RWPE1 (cell line): Measurements from ENCODE around the gene GRK3.

ENCODE experiments used
- CTCF ChIA-PET: fragments of 350-600 bp; sonication (Branson Sonifier 250); formaldehyde crosslinking; extraction: SDS; loops from one replicate; lab custom pipeline; 2021; lab: Yijun Ruan, JAX
- POLR2A ChIA-PET: fragments of 400-600 bp; formaldehyde crosslinking; extraction: SDS; loops from one replicate; lab custom pipeline; 2020; ENCODE audit warnings: antibody characterized with exemption; ENCODE audit not compliant: low non-redundant PET; lab: Yijun Ruan, JAX
- DNase-seq: peaks from one replicate; pipeline ENCODE4 v3.0.0; 2012; ENCODE audit warnings: low spot score
- H3K27ac ChIP-seq: fragments of 450-650 bp; 2 replicates; pipeline ENCODE4 v1.5.1; 2017
- TF ChIP-seq, protein P1 (sequence below): fragments of 450-650 bp; conservative IDR thresholded peaks from 2 replicates; pipeline ENCODE4 v1.5.1; 2017; ENCODE audit warnings: low read depth, mild to moderate bottlenecking

GRK3 gene

DNA sequence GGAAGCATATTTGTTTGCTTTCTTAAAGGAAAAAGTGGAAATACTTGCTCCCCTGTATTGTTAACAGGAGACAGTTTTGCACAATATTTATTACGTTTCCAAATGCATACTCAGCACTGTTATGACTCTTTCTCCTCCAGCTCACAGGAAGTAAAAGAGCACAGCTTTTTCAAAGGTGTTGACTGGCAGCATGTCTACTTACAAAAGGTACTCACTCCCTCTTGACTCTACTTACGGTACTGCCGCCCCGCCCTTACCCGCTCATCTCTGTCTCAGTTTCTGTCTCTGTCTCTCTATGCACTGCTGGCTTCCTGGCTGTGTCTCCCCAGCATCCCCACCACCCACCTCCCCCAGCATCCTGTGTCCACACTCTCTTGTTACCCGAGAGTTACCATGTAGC, 145.3 kb downstream of the GRK3 start:
- POLR2A ChIA-PET = no interaction called here

DNA sequence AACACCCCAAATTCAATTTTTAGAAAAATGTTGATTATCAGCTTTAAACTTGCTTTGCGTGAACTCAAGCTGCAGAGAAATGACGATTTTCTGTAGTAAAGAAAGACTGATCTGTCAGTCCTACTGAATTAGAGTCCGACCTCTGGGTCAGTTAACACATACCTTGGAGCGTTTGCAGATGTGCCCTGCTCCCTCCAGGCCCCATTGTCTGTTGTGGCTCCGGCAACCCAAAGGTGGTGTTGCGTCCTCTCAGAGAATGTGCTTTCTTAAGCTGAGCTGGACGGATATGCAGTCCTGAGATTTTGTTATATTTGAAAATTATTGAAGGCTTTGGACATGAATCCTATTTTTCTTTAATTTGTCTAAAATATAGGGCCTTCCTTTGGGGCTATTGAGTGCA, 146.0 kb downstream of the GRK3 start:
- TF ChIP-seq, protein P1, sequence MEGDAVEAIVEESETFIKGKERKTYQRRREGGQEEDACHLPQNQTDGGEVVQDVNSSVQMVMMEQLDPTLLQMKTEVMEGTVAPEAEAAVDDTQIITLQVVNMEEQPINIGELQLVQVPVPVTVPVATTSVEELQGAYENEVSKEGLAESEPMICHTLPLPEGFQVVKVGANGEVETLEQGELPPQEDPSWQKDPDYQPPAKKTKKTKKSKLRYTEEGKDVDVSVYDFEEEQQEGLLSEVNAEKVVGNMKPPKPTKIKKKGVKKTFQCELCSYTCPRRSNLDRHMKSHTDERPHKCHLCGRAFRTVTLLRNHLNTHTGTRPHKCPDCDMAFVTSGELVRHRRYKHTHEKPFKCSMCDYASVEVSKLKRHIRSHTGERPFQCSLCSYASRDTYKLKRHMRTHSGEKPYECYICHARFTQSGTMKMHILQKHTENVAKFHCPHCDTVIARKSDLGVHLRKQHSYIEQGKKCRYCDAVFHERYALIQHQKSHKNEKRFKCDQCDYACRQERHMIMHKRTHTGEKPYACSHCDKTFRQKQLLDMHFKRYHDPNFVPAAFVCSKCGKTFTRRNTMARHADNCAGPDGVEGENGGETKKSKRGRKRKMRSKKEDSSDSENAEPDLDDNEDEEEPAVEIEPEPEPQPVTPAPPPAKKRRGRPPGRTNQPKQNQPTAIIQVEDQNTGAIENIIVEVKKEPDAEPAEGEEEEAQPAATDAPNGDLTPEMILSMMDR = no peak
- ChIA-PET POLR2A (no interaction called here), CTCF (no interaction called here)
- no peak for DNase-seq
- H3K27ac ChIP-seq = no peak overlapping the region

More for the DNA sequence above, 145.3 kb downstream of the GRK3 start:
- no peak overlapping the region for H3K27ac ChIP-seq
- DNase-seq = no peak
- TF ChIP-seq, protein P1 = no peak
- CTCF ChIA-PET = no interaction called here

DNA sequence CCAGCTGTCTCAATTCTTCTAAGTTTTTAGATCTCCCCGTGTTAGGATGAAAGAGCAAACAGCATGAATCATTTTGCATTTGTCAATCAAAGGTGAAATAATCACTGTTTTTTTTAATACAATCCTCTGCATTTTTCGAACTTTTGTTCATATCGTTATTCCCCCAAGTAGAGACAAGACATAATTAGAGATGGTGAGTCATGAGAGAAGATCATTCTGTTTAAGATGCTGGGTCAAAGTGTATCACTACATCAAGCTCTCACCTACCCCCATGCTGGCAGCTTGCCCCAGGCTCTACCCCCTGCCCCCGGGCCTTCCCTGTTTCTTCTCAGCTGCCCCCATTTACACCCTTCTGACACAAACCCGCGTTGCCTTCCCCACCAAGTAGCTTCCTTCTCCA, 147.0 kb downstream of the GRK3 start:
- CTCF ChIA-PET = interaction anchor here (0.7 to 0.8 kb wide), 2 partner anchors 9 to 11 kb away, joined by 3 to 4 read pairs; no protein-coding TSS in a partner anchor
- POLR2A ChIA-PET = no interaction called here
- DNase-seq = no peak
- H3K27ac ChIP-seq = no peak overlapping the region
- TF ChIP-seq, protein P1 = no peak

DNA sequence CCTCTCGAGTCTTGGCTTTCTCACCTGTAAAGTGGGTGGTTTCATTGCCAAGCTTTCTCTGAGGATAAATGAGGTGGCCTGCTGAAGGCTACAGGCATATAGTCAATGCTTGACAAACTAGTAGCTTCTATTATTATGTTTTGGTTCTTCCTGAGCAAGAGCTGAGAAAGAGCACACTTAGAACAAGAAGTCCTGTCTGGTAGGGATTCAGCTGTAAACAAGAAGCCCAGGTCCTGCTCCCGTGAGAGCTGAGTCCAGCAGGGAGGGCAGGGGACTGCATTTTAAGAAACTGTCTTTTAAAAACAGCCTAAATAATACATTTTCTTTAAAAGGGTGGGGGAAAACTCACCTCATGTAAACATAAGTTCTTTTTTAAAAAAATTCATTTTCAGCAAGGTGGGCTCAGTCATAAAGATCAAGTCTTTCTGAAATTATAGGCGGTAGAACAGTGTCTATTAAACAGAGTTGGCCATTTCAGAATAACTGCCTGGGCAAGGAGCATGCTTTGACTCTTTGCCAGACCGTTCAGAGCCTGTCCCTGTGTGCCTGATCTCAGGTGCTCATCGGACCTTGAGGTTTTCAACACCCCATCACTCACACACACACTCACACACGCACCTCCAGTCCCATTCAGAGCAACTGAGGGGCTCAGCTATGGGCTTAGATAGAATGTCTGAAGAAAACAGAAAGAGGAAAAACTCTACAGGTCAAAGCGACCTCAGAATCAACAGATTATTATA, 148.4 kb downstream of the GRK3 start:
- no peak overlapping the region for H3K27ac ChIP-seq
- ChIA-PET POLR2A (no interaction called here), CTCF (no interaction called here)
- no peak for DNase-seq
- TF ChIP-seq, protein P1 = no peak

DNA sequence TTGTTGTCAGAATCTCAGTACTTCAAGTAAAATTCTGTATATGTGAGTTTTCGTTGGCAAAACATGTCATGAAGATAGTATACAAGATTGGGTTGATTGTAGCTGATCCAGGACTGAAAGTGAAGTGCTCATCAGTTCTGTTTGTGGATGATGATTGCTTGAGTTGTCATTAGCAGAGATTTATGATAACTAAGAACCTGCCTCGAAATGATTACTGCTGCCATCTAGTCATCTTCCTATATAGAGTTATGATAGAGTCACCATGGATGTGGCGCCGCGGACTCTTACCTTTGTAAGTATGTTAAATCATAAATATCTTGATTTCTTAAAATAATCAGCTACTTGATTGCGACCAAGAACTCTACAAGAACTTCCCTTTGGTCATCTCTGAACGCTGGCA, 149.6 kb downstream of the GRK3 start:
- ChIA-PET CTCF (no interaction called here), POLR2A (no interaction called here)
- TF ChIP-seq, protein P1 = no peak
- H3K27ac ChIP-seq = no peak overlapping the region
- no peak for DNase-seq

DNA sequence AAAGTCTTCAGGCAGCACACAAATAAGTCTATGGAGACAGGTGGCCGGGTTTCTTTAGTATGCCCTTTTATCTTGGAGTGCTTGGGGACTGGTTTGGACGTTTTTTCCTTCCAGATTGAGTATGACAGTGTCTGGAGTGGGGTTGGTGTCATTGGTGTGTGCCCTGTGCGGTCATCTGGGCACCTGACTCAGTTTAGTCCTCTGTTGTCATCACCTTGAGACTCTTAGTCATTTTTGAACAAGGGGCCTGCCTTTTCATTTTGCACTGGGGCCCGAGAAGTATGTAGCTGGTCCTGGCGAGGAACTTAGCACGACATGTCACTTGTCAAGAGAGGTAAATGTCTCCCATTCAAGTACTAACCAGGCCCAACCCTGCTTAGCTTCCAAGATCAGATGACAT, 150.3 kb downstream of the GRK3 start:
- POLR2A ChIA-PET = no interaction called here
- no peak overlapping the region for H3K27ac ChIP-seq
- DNase-seq = no peak
- TF ChIP-seq, protein P1 = no peak
- CTCF ChIA-PET = no interaction called here
